GM18499 (cell line): ENCODE results near the gene SCG3.

Experiments
- ATAC-seq: cut with Tn5 transposase; IDR thresholded peaks from one replicate; pipeline ENCODE4 v1.9.1; 2021; ENCODE audit warnings: moderate number of reproducible peaks; ENCODE audit not compliant: insufficient read depth, unreplicated experiment

The SCG3 gene

GRCh38 chr15:51724199-51724598 lies 42.9 kb downstream of the SCG3 start:
- ATAC-seq, result no peak

- ATAC-seq, result no peak
Observed at GRCh38 chr15:51724673-51725072, 43.4 kb downstream of the SCG3 start.

- ATAC-seq, result no peak
Observed at GRCh38 chr15:51726302-51727073, 45.2 kb downstream of the SCG3 start.

- ATAC-seq, result no peak
Observed at GRCh38 chr15:51727141-51727897, 46.0 kb downstream of the SCG3 start.

GRCh38 chr15:51731549-51732267 lies 50.4 kb downstream of the SCG3 start:
- ATAC-seq, result peak; percentile 42

GRCh38 chr15:51732646-51733045 lies 51.3 kb downstream of the SCG3 start:
- ATAC-seq, result no peak

GRCh38 chr15:51735228-51736010 lies 54.1 kb downstream of the SCG3 start:
- no peak for ATAC-seq

GRCh38 chr15:51736069-51736468 lies 54.8 kb downstream of the SCG3 start:
- no peak for ATAC-seq

- no peak for ATAC-seq
Observed at GRCh38 chr15:51736751-51737521, 55.6 kb downstream of the SCG3 start.

GRCh38 chr15:51737522-51738305 lies 56.4 kb downstream of the SCG3 start, which contains the start of gene LYSMD2:
TSS of gene LYSMD2 (minus strand) at chr15:51737655. CDS start at chr15:51737622, 33 bp downstream.
- ATAC-seq, result no peak

- no peak for ATAC-seq
Observed at GRCh38 chr15:51738553-51738952, 57.2 kb downstream of the SCG3 start.

GRCh38 chr15:51739061-51739712 lies 57.9 kb downstream of the SCG3 start:
- no peak for ATAC-seq

GRCh38 chr15:51749307-51749706 lies 68.0 kb downstream of the SCG3 start:
- ATAC-seq, result no peak

- no peak for ATAC-seq
Observed at GRCh38 chr15:51750186-51750585, 68.9 kb downstream of the SCG3 start.

- no peak for ATAC-seq
Observed at GRCh38 chr15:51750792-51751696, 69.7 kb downstream of the SCG3 start, which contains the start of gene TMOD2. TSS of gene TMOD2 (plus strand) at chr15:51751597. CDS start at chr15:51766442, 14,845 bp downstream.

- no peak for ATAC-seq
Observed at GRCh38 chr15:51751697-51752683, 70.7 kb downstream of the SCG3 start.
